ENCODE results near the gene NUP210L. TPM values are rescaled to one million over a fixed set of nuclear protein-coding genes. Genes with fewer than 3 reads are reported as not detected.
A peak's percentile ranks its signal among the peaks of the same experiment; 100 is the strongest.

NUP210L gene
- total and polyA plus RNA-seq, 9 of the 15 experiments (the other 6 are each of a cell fraction or from before 2014, with no cell fraction given): 0.01 to 0.04 TPM; not detected in 7

DNA sequence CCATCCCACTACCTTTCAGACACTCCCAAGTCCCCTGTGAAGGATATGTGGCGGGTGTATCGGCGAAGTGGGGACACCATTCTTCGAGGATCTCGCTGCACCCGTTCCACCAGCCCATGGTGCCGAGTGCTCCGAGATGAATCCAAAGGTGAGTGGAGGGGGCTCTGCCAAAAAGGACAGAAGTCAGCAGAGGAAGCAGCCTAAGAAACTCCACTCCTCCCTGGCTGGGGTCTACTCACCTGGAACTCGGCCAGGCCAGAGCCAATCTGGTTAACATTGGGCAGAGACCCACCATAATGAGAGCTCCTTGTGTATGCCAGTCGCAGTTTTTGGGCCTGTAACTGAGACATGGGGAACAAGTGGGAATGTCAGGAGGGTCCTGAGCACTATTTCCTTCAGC, 200.0 kb downstream of the NUP210L start:
- H3K36me3 ChIP-seq (ENCODE audit: control insufficient read depth, insufficient read depth, low read length): peaks cover 51% of the 10 kb centered on the region; the same call in 2 of the 3 replicates

DNA sequence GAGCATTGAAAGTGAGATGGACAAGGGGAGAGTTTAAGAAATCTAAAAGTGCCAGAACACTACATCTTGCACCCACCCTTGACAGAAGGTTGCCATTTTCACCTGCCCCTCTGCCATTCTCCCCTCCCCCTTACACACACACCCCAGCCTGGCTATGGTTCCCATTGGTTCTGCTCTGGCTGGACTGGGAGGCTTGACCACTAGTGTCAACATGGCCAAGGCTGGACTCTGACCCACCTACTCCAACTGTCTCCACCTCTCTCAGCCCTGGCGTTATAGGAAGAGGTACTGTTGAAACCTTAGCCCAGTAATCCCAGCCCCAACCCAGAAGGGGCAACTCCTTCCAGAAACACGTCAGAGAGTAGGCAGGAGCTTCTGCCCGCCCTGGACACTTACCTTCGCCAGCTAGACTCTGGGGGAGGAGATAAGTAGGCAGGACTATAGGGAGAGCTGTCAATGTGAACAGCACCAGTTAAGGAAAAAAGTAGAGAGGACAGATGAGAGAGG, 201.0 kb downstream of the NUP210L start:
- BruUV-seq (replicated peaks): no TSS peak
- Histone ChIP-seq H3K27me3 (ENCODE audit: control insufficient read depth in 2 of 2, insufficient read depth in 2 of 2, low read length in 2 of 2) (no peaks in the 10 kb centered on the region), H3K9ac (ENCODE audit: insufficient read depth in 1 of 2, low read depth in 2 of 2, low read length in 2 of 2) (peak overlapping the region in 1 of 2 experiments; percentile 55; a peak in 1 of 4 replicates), H3K9me3 (replicated peaks; ENCODE audit: control insufficient read depth, insufficient read depth, low read depth, low read length) (no peaks in the 10 kb centered on the region), H3K4me1 (replicated peaks in 1 of 2; ENCODE audit: control insufficient read depth in 2 of 2, insufficient read depth in 2 of 2, low read length in 2 of 2) (peaks cover 6 to 20% of the 10 kb centered on the region in 2 experiments), H4K20me1 (replicated peaks; ENCODE audit: control insufficient read depth, insufficient read depth, low read length) (peaks cover 9% of the 10 kb centered on the region; the same call in 1 of the 2 replicates), H3K79me2 (ENCODE audit: control insufficient read depth, insufficient read depth, low read length) (peaks cover 39% of the 10 kb centered on the region), H2AFZ (ENCODE audit: low read depth, low read length) (no peak overlapping the region), H3K4me3 (no peak overlapping the region), H3K27ac (ENCODE audit: extremely low read depth, low read depth, low read length) (no peak overlapping the region), H3K9me1 (ENCODE audit: control insufficient read depth, insufficient read depth, low read length) (no peaks in the 10 kb centered on the region), H3K36me3 (ENCODE audit: control insufficient read depth, insufficient read depth, low read length) (peaks cover 48% of the 10 kb centered on the region; the same call in 2 of the 3 replicates), H3K4me2 (ENCODE audit: insufficient read depth, low read length) (no peak overlapping the region)
- in situ Hi-C loops (cut with MboI): no loop called here
- 48% methylated on average over 4 of the region's 4 CpGs for WGBS (ENCODE audit: insufficient coverage, low coverage, missing lambda C conversion rate)
- intact Hi-C loops (cut with micrococcal nuclease): no loop called here
- ATAC-seq: no peak
- DNase-seq (ENCODE audit: extremely low read depth in 1 of 4, low spot score in 3 of 4): no peak
- POLR2A ChIA-PET: interaction anchor here (0.6 to 2.0 kb wide), 4 partner anchors 9 to 169 kb away, joined by 3 to 9 read pairs (median 6); partner anchors contain the start of genes CREB3L4 and SLC39A1
- CTCF ChIA-PET (ENCODE audit: low intra/inter-chr PET ratio): interaction anchor here (0.7 kb wide), 1 partner anchor 1123 kb away, joined by 3 read pairs; no protein-coding TSS in a partner anchor
- no peak for FAIRE-seq
- TF ChIP-seq, protein P1, sequence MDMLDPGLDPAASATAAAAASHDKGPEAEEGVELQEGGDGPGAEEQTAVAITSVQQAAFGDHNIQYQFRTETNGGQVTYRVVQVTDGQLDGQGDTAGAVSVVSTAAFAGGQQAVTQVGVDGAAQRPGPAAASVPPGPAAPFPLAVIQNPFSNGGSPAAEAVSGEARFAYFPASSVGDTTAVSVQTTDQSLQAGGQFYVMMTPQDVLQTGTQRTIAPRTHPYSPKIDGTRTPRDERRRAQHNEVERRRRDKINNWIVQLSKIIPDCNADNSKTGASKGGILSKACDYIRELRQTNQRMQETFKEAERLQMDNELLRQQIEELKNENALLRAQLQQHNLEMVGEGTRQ (CRISPR knock-in tag; IDR thresholded peaks at IDR 0.05): no peak
- TF ChIP-seq TGIF2 (CRISPR knock-in tag; IDR thresholded peaks at IDR 0.05) (no peak), ZNF589 (CRISPR knock-in tag; IDR thresholded peaks at IDR 0.05; ENCODE audit: low read depth) (no peak), MIER1 (IDR thresholded peaks at IDR 0.05; ENCODE audit: low read depth) (no peak), ZNF696 (CRISPR knock-in tag; conservative IDR thresholded peaks at IDR 0.05) (no peak), ZNF354B (CRISPR knock-in tag; IDR thresholded peaks at IDR 0.05) (no peak), GATA2 (CRISPR knock-in tag; IDR thresholded peaks at IDR 0.05) (no peak), NELFE (IDR thresholded peaks at IDR 0.05; ENCODE audit: insufficient read depth, insufficient read length) (no peak), ZNF444 (CRISPR knock-in tag; IDR thresholded peaks at IDR 0.05) (no peak), ZSCAN29 (IDR thresholded peaks at IDR 0.05) (no peak)
- TF ChIP-seq, protein P2, sequence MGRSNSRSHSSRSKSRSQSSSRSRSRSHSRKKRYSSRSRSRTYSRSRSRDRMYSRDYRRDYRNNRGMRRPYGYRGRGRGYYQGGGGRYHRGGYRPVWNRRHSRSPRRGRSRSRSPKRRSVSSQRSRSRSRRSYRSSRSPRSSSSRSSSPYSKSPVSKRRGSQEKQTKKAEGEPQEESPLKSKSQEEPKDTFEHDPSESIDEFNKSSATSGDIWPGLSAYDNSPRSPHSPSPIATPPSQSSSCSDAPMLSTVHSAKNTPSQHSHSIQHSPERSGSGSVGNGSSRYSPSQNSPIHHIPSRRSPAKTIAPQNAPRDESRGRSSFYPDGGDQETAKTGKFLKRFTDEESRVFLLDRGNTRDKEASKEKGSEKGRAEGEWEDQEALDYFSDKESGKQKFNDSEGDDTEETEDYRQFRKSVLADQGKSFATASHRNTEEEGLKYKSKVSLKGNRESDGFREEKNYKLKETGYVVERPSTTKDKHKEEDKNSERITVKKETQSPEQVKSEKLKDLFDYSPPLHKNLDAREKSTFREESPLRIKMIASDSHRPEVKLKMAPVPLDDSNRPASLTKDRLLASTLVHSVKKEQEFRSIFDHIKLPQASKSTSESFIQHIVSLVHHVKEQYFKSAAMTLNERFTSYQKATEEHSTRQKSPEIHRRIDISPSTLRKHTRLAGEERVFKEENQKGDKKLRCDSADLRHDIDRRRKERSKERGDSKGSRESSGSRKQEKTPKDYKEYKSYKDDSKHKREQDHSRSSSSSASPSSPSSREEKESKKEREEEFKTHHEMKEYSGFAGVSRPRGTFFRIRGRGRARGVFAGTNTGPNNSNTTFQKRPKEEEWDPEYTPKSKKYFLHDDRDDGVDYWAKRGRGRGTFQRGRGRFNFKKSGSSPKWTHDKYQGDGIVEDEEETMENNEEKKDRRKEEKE (IDR thresholded peaks at IDR 0.05; ENCODE audit: borderline replicate concordance in 1 of 2, control insufficient read depth in 1 of 2, low read depth in 2 of 2, low read length in 1 of 2): no peak

More for the DNA sequence above, 200.0 kb downstream of the NUP210L start:
- DNase-seq (ENCODE audit: extremely low read depth in 1 of 4, low spot score in 3 of 4) (no peak), ATAC-seq (no peak), FAIRE-seq (no peak)
- H2AFZ ChIP-seq (ENCODE audit: low read depth, low read length): no peak overlapping the region
- in situ Hi-C loops (cut with MboI) (no loop called here), intact Hi-C loops (cut with micrococcal nuclease) (no loop called here)
- H3K4me1 ChIP-seq (replicated peaks in 1 of 2; ENCODE audit: control insufficient read depth in 2 of 2, insufficient read depth in 2 of 2, low read length in 2 of 2): peaks cover 12 to 24% of the 10 kb centered on the region in 2 experiments
- CTCF ChIA-PET (ENCODE audit: low intra/inter-chr PET ratio): interaction anchor here (0.7 kb wide), 1 partner anchor 1122 kb away, joined by 3 read pairs; no protein-coding TSS in a partner anchor
- H4K20me1 ChIP-seq (replicated peaks; ENCODE audit: control insufficient read depth, insufficient read depth, low read length): peaks cover 9% of the 10 kb centered on the region; the same call in 1 of the 2 replicates
- no TSS peak for BruUV-seq (replicated peaks)
- TF ChIP-seq HDAC3 (IDR thresholded peaks at IDR 0.05; ENCODE audit: borderline replicate concordance, partially characterized antibody): no peak
- no peak for TF ChIP-seq SPI1 (IDR thresholded peaks at IDR 0.05; ENCODE audit: borderline replicate concordance, low read depth, low read length)
- no peaks in the 10 kb centered on the region for H3K9me1 ChIP-seq (ENCODE audit: control insufficient read depth, insufficient read depth, low read length)
- no peaks in the 10 kb centered on the region for H3K27me3 ChIP-seq (ENCODE audit: control insufficient read depth in 2 of 2, insufficient read depth in 2 of 2, low read length in 2 of 2)
- no peak overlapping the region for H3K4me2 ChIP-seq (ENCODE audit: insufficient read depth, low read length)
- no peak overlapping the region for H3K27ac ChIP-seq (ENCODE audit: extremely low read depth, low read depth, low read length)
- H3K9me3 ChIP-seq (replicated peaks; ENCODE audit: control insufficient read depth, insufficient read depth, low read depth, low read length): no peaks in the 10 kb centered on the region
- H3K9ac ChIP-seq (ENCODE audit: insufficient read depth in 1 of 2, low read depth in 2 of 2, low read length in 2 of 2): peak overlapping the region in 1 of 2 experiments; percentile 57; a peak in 1 of 4 replicates
- H3K4me3 ChIP-seq: no peak overlapping the region
- POLR2A ChIA-PET: no interaction called here
- H3K79me2 ChIP-seq (ENCODE audit: control insufficient read depth, insufficient read depth, low read length): peaks cover 39% of the 10 kb centered on the region
- 91% methylated on average over 10 of the region's 10 CpGs for WGBS (ENCODE audit: insufficient coverage, low coverage, missing lambda C conversion rate)

Measured in K562 (cell line).